GM18861 (cell line): ENCODE results near the gene IRF2BP2.

Experiments
- ATAC-seq: cut with Tn5 transposase; IDR thresholded peaks from one replicate; pipeline ENCODE4 v1.9.1; 2021; ENCODE audit not compliant: unreplicated experiment

The IRF2BP2 gene

GRCh38 chr1:234559902-234560676 is 49.9 kb downstream of the IRF2BP2 start:
- ATAC-seq: no peak

DNA sequence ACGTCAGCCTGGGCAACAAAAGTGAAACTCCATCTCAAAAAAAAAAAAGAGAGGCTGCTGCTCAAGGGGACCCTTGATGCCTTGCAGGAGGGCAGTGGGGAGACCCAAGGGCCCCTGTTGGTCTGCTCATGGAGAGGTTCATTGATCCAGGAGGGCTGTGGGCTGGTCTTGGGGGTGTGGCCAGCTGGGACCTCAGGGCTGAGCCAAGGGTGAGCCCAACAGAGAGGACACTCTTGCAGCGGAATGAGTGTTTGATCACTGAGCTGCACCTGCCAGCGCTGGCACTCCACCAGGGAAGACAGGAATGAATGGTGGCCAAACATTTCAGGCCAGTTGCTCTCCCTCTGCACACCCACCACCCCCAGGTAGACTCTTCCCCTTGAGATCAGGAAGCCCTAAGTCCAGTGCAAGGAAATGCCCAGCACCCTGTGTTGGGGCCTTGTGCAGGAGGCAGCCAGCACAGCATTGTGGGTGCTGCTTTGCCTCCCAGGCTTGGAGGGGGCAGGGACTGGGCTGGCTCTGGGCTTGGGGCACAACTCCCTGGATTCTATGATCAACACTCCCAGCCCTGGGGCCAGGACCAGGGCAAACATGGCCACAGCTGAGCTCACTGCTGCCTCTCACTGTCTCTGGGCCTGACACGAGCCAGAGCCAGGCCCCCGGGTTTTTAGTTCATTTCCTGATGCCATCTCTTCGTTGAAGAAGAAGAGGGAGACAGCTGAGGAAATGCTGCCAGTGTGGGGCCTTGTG is 50.7 kb downstream of the IRF2BP2 start:
- no peak for ATAC-seq

- no peak for ATAC-seq
These were observed 51.6 kb downstream of the IRF2BP2 start for GRCh38 chr1:234558330-234558836.

GRCh38 chr1:234556245-234556943 is 53.6 kb downstream of the IRF2BP2 start:
- ATAC-seq: no peak

GRCh38 chr1:234555390-234556024 is 54.5 kb downstream of the IRF2BP2 start:
- ATAC-seq: no peak

DNA sequence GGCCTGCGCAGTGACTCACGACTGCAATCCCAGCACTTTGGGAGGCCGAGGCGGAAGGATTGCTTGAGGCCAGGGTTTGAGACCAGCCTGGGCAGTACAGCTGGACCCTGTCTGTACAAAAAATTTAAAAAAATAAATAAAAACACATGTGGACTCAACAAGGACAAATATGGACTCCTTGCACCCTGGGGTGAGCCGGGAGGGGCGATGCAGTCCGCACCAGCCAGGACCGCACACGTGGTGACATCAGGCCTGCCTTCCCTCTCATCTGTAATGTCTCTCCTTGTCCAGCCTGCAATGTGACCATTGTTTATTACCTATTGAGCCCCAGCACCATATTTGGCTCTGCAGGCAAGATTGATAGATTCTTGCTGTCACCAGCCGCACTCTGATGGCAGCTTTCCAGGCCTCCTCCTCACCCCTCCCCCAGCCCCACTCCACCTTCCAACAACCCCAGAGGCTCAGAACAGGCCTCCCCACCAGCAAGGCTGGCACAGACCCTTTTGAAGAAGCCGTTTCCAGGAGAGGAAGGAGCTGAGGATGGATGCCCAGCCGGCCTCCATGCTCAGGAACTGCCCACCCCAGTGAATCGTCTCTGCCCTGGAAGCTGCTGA is 55.2 kb downstream of the IRF2BP2 start:
- no peak for ATAC-seq
